NCI-H82 treated with DMSO at 0.1 percent for 48 hours (cell line): ENCODE measurements around the gene TTC28.

ENCODE experiments used
- DNase-seq: peaks from one replicate; lab custom pipeline; 2025; ENCODE audit not compliant: unreplicated experiment; lab: John Stamatoyannopoulos, UW

The TTC28 gene

DNA sequence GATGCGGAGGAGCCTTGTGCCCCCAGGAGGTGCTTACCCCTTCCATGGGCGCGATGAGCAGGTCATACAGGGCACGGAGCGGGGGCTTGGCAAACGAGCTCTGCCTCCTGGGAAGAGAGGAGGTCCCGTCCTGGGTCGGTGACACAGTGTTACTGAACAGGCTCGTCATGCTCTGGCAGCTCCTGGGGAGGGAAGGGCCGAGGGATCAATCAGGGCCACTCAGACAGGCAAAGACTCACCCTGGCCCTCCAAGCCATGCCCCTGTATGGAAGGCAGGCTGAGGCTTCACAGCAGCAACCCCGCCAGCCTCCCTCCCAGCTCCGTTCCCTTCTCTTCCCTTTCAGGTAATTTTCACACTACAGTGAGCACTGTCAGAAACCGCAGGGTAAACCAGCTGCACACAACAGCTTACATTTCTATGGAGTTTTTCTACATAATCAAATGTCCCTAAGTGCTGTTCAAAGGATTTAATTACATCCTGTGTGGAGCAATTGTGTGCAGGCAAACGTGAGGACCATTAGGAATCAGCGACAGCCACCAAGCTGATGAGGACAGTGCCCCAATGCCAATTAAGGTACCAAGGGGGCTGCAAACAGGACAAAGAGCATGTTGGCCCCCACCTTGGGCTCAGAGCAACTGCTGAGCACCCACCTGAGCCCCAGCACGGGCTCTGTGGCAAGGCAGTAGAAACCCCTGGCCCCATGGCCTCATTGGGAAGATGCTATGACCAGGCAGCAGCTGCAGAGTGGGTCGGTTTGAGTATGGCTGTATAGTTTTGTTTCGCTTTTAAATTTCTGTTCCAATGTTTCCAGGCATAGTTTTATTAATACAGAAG lies 665.2 kb downstream of the TTC28 start:
- no peak for DNase-seq

DNA sequence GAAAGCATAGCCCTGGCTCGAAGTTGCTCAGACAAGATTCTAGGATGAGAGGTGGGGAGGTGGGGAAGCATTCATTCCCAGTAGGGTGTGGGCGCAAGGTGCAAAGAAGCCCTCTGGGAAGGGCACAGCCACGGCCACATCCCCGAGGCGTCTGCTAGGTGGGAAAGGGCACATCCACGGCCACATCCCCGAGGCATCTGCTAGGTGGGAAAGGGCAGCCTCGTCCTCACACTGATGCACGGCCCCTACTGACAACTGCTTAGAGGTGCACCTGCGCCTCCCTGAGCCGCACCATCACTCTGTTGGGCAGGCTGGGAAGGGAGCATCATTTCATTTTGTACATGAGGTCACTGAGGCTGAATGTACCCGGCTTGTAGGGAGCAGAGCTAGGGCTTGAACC lies 666.0 kb downstream of the TTC28 start:
- no peak for DNase-seq

DNA sequence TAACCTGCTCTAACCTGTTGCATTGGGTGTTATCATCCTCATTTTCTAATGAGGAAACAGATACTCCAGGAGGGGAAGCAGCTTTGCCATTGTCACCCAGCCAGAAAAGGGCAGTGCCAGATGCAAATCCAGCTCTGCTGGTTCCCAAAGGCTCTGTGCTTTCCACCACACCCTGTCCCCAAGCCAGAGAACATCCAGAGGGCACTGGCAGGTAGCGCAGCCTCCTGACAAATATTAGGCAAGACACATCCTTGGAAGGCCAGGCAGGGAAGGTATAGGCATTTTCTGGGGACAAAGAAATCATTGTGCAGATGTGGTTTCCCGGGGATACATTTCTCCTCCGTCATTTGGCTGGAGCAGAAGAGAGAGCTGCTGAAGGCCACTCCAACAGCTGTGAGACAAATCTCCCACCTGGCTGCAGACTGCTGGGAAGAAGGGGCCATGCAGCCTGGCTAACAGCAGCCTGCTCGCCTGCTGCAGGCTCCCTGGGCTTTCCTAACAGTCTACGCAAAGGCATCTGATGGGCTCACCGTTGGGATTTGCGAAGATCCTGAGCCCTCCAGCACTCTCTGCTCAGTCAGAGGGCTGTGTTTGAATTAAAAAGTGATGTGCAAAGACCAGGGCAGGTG lies 666.7 kb downstream of the TTC28 start:
- no peak for DNase-seq

DNA sequence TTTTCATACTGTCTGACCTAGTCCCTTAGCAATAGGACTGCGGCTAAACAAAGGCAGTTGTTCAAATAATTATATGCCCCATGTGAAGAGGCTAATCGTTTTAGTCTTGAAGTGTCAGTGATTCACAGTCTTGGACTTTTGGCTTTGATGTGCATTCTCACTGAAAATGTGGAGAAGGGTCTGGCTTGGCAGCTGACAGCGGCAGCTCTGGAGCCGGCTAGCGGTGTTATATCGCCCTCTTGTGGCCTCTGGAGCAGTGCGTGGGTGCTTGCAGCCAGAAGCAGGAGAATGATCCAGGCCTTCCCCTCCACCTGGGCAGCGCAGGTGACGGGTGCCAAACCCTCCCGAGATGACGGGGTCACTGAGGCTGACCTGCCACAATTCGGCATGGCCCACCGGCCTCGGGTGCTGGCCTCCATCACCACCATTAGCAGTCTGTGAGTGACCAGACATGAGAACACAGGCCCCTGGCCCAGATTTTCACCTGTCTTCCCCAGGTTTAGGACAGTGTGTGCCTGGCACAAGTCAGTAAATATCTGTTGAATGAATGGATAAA lies 670.3 kb downstream of the TTC28 start:
- peak; percentile 10 for DNase-seq

DNA sequence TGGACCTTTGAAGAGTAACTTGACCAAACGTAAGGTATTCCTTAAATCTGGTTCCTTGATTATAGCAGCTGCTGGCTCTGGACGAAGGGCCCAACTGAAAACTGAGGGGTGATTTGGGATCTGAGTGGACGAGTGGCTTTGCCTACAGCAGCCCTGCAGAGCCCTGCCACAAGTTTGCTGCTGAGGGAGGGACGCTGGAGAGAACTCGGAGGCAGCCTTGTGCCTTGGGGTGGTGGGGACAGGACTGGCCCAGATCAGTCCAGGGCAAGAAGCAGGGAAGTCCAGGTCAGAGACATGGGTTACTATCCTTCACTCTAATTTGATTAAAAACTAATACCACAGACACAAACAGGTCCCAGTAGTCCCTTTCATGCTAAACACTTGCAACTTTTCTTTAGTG lies 671.0 kb downstream of the TTC28 start:
- DNase-seq = no peak

DNA sequence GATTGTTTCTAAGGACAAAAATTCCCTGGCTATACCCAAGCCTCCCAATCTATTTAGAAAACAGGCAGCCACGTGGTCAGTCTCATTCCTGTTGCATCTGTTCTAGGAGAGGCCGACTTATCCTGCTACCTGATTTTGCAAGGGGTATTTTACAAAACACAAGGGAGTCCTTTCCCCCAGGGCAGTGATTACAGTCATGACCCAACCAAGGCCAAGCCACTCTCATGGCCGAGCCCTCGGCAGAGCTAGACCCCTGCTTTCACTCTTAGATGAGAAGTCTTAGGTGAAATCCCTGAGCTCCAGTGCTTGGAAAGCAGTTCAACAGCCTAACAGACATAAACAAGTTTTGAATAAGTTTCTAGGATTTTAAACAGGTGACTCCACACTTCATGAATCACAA lies 671.6 kb downstream of the TTC28 start:
- DNase-seq = no peak

DNA sequence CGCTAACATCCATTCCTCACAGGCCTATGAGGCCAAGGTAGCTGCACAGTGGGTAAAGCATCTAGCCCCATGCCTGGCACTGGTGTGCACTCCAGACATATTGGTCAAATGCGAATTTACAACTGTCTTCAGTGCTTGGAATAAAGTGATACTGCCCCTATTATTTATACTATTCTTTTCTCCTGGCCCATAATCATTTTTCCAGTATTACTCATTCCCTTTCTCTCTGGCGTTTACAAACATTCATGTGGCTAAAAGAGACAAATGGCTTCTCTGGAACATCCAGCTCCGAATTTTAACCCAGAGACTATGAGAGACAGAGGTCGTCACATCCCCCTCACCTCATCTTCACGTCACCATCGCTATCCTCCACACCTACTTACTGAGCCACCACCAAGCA lies 673.4 kb downstream of the TTC28 start:
- DNase-seq = no peak

DNA sequence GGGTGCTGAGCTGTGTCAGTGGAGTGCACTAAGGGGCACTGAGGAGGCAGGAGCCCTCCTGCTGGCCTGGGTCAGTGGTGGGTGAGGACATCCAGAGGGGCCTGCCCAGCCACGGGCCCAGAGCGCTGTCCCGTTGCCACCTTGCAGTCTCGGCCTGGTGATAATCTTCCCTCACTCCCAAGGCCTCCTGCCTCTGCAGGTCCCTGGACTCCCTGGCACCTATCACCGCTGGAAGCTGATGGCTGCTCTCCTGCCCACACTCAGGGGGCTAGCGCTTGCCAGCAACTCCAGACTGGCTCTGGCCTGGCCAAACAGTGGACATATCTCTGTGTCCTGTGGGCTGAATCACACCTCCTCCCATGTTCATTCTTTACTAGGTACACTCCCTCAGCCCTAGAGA lies 674.1 kb downstream of the TTC28 start:
- DNase-seq = no peak

DNA sequence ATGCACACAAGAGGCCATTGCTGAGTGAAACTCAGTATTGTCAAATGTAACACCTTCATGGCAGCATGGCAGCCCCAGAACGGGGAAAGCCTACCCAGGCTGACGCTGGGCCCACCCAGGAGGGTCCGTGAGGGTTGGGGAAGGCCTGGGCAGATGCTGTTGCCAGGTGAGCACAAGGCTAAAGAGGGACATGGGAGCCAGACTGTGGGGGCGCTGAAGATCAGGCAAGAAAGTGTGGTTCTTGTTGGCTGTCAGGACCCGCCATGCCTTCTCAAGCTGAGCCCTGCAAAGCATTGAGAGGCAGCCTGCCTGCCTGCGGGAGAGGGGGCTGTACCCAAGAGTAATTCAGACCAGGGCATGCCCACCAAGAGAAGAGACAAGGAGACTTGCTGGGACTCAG lies 675.6 kb downstream of the TTC28 start:
- no peak for DNase-seq

DNA sequence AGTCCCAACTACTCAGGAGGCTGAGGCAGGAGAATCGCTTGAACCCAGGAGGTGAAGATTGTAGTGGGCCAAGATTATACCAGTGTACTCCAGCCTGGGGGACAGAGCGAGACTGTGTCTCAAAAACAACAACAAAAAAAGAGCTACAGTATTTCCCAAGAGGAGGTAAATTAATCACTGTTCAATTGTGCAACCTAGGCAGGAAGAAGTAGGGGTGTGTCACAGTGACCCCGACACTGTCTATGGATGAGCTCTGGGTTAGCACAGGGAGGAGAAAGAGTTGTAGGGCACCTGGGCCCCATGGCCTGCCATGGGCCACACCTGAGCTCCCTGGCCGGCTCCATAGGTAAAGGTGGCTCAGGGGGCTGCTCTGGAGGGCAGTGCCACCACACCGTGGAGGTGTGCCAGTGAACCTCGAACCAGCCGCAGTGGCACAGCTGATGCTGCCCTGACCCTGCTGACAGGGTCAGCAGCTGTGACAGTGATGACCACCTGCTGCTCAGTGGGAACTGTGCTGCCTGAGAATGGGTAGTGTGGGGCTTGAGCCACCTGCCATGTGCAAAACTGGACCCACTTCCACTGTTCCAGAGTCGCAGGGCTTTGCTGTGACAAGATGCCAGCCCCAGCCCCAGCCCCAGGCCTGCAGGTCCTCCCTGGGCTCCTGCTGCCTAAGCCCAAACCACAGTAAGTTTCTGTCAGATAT lies 676.6 kb downstream of the TTC28 start:
- DNase-seq = no peak

DNA sequence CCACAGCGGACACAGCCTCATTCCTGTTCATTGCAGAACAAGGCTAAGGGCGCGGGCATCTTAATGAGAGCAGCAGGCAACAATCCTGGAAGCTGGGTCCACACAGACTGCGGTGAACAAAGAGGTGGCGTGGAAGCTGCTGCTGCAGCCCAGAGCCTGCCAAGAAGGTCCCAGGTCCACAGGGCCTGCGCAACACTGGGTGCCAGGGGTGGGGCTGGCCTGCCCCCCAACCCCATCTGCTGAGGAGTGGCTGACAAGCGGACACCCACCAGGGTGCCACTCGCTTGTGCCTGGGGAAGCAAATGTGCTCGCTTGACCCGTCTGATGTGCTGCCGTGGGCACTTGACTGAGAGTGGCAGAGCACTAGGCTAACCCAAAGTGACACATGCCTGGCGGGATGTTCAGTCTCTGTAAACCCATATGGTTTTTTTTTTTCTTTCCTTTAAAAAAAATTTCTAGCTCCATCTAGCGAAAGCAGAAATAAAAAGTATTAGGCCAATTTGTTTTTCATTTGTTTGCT lies 677.4 kb downstream of the TTC28 start:
- no peak for DNase-seq

DNA sequence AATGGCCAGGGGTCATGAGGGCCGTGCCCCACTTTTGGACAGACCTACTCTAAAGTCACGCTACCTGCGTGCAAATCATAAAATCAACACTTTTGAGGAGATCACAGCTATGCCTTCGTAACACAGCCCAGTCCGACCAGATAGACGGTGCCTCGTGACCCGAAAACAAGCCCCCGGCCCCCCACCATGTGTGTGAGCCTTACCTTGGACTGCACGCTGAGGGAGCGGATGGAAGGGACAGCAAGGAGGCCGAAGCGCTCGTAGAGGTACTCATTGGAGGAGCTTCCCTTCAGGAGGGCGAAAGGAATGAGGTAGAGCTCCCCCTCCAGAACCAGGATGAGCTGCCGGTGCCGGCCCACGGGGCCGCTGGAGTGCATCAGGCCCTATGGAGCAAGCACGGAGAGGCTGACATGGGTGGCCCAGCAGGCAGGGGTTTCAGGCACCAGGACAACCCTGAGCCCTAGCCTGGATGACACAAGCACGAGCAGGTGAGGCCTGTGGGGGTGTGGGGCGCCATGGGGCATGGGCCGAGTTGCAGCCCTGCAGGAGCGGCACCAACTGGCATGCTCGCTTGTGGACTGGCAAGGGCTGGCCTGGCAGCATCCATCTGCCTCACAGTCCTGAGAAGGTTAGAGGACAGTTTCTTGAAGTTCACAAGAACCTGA lies 678.3 kb downstream of the TTC28 start:
- DNase-seq = no peak

DNA sequence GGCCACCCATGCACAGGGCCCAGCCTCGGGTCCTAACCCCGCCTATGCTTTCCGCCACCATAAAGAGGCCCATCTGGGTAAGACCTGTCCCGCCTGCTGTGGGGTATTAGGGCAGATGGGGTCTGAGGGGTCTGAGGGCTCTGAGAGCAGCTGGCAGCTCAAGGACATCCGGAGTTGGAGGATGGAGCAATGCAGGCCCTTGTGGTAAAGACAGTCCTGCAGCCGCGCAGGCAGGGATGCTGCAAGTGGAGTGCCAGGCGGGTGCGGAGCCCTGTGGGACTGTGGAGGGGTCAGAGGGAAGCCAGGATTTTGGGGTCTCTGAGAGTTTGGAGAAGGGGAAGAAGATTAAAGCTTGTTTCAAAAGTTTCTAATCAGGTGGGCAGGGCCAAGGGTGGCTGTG lies 679.3 kb downstream of the TTC28 start:
- DNase-seq = no peak

DNA sequence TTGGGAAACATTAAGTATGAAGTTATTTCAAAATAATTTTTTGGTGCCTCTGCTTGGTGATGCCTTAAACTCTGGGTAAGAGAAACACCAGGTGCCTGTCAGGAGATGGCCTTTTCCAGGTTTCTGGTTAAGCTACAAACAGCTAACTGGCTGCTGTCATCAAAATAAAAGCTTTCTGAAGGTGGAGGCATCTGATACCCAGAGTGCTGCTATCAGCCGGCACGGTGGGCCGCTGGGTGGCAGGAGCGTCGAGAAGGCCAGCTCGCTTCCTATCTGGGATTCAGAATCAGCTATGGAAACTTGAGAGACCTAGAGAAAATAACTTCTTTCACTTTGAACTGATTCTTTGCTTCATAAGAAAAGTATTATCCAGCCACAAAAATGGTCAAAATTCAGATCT lies 679.8 kb downstream of the TTC28 start:
- DNase-seq = no peak

DNA sequence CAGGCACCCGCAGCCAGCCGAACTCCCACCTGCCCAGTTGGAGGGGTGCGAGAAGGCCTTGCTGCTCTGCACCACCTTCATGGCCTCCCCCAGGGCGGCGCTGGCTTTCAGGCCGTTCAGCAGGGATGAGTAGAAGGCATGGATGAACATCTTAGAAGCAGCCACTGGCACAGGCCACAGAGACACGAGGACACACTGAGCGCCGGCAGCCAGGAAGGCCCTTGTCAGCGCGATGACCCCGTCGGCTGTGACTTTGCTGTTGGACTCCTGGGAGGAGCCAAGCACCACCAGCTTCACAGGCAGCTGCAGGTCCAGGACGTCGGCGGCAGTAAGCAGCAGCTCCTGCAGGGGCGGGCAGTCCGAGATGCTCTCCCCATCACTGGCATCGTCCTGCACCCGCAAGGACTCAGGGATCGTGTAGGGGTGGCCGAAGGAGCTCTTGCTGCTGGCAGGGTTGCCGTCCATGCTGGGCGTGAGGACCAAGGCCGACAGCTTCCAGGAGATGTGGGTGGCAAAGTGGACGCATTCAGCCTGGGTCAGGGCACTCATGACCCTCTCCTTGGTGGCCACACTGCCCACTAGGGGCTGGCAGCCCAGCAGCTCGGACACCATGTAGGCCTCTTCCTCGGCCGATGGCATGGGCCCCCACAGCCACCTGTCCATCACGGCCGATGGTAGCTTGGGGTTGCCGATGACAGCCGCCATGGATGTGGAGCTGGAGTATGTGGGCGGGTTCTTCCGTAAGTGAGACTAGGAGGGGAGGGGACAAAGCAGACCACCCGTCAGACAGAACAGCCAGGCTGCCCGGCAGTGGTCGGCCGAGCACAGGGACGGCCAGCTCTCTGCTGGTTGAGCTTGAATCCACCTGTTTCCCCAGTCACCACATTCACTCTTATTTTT lies 680.9 kb downstream of the TTC28 start:
- DNase-seq = no peak

DNA sequence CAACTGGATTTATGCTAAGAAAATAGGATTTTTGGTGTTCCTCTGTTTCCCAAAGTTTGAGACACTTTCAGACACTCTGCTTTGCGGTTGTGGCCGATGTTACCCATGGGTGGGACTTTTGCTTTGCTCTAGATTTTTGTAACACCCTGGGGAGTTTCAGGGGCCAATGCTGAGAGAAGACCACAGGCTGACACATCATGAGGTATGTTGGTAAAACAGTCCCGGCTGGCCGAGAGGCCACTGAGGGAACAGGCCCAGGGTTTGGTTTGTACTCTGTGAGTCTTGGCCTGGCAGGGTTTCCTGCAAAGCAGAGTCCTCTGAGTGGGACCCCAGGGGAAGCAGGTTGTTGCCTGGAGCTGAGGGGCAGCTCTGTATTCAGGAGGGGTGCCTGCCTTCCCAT lies 682.1 kb downstream of the TTC28 start:
- no peak for DNase-seq

DNA sequence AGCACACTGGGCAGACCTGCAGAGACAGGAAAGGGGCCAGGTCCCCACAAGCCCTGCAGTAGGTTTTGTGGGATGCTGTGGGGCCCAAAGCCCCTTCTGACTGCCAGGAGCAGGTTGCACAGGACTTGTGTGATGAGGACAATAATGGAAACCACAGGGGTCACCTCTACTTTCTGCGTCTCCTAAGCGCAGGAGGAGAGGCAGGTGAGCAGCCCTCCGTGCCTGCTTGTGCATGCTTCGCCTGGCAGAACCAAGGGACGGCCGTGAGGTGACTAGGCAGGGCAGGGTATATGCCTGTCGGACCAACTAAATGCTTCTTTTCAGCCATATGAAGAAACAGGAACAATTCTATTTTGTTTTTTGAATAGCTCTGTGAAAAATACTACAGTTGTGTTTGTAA lies 682.7 kb downstream of the TTC28 start:
- DNase-seq = no peak

DNA sequence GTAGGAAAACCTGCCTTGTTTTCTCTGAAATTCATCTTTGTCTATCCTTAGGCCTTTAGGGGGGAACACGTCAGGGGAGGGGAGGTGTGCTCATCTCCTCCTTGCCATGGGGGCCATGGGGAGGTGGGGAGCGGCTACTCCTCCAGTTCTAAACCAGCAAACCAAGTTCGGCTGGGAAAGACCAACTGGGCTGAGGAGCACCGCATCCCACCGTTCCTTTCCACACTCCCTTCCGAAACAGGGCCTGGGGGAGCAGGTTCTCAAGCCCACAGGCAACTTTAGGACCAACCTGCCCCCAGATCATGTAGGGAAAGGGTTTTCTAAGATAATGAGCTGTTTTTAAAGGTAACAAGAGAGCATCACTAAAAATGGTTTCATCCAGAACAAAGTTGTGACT lies 683.1 kb downstream of the TTC28 start:
- no peak for DNase-seq

DNA sequence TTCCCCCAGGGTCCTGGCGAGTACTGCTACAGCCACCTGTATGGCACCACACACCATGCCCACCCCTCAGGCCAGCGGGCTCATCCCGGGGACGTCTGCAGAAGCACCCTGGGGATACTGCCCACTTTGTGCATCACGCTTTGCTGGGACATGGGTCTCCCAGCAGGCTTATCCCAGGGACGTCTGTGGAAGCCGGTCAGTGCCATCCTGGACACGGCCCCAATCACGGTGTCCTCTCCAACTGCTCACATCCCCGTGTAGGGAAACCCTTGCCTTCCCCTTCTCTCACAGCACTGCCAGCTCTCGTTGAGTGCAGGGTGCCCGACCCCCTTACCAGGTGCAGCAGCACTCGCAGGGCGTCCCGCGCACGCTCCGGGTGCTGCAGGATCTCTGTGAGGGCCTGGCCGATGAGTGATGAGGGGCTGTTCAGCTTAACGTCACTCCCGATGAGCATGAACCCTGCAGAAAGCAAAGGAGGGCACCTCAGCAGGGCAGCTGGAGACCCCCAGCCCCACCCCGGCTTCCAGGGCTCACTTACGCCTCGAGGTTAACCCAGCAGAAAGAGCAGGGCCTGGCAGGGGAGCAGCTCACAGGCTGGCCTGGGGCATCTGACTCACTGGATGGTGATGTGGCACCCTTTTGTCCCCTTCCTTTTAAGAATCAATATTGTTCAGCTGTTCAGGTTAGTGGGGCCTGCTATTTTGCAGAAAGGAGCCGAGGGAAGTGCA lies 683.7 kb downstream of the TTC28 start:
- DNase-seq = no peak
